ENCODE results near the gene CBY2. TPM values are rescaled to one million over a fixed set of nuclear protein-coding genes. Genes with fewer than 3 reads are reported as not detected.

The CBY2 gene
- total and polyA plus RNA-seq, 9 donors: not detected

DNA sequence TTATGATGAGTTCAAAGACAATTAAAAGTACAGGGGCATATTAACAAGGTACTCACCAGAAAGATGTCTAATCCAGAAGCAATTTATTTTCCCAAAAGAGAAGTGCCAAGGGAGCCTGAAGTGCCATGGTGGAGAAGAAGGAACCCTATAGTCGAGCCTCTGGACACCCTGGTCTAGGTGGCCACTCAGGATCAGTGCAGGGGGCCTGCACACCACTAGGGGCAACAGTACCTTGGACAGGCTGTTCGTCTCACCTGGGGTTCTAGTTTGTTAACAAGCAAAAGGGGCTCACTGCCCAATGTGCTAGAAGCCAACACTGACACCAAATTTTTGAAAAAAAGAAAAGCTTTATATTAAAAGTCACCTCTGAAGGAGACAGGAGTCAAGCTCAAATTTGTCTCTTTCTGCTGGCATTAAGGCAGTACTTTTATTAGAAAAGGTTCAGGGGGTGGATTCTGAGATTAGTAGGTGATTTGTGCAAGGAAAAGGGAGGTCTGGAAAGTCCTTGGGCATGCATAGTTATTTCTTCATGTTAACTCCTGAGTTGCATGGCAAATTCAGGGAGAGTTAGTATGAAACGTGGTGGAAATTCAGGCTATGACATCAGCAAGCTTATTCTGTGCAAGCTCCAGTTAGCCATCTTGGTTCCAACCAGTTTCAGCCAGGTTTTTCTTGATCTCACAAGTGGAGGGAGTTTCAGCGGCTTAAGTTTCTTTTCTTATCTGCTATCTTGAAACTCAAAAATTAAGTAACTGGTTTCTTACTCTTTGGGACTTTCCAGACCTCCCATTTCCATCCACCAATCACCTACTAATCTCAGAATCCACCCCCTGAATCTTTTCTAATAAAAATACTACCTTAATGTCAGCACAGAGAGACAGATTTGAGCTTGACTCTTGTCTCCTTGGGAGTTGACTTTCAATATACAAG lies 884 bp upstream of the CBY2 start:
- Histone ChIP-seq H3K27ac (ENCODE audit: low read length) (no peak overlapping the region), H3K27me3 (ENCODE audit: control insufficient read depth, insufficient read depth, low read length) (no peaks in the 10 kb centered on the region), H3K4me1 (ENCODE audit: control insufficient read depth, insufficient read depth, low read length) (no peaks in the 10 kb centered on the region), H3K9me3 (replicated peaks; ENCODE audit: control insufficient read depth, low read depth, low read length) (no peaks in the 10 kb centered on the region), H3K4me3 (ENCODE audit: low read length) (no peak overlapping the region), H3K36me3 (ENCODE audit: control insufficient read depth, insufficient read depth, low read length) (no peaks in the 10 kb centered on the region)
- WGBS (ENCODE audit: insufficient coverage): 83% methylated on average over 3 of the region's 4 CpGs
- DNase-seq: no peak

DNA sequence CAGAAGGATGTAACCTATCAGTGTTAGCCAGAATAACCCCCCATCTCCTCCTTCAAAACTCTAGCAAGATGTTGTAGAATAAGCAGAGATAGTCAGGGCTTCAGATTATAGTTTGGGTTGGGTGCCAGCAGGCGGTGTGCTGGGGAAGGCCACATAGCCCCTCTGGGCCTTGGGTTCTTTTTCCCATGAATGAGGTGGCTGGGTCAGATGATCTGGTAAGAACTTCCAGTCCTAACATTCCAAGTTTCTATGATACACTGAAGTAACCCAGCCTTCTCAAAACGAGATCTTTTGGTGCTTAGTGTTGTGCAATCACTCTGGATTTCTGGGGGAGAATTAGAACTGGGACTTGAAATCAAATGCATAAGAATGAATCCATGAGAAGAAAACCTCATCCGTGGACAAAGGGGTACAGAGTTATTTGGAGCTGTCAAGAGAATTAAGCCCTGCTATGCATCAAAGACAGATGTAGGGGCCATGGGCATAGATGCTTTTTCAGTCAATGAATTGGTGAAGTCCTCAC lies 810 bp downstream of the CBY2 start:
- no peak for DNase-seq
- H3K36me3 ChIP-seq (ENCODE audit: control insufficient read depth, insufficient read depth, low read length): no peaks in the 10 kb centered on the region
- no peaks in the 10 kb centered on the region for H3K4me1 ChIP-seq (ENCODE audit: control insufficient read depth, insufficient read depth, low read length)
- no peaks in the 10 kb centered on the region for H3K27me3 ChIP-seq (ENCODE audit: control insufficient read depth, insufficient read depth, low read length)
- H3K27ac ChIP-seq (ENCODE audit: low read length): no peak overlapping the region
- no peak overlapping the region for H3K4me3 ChIP-seq (ENCODE audit: low read length)
- no peaks in the 10 kb centered on the region for H3K9me3 ChIP-seq (replicated peaks; ENCODE audit: control insufficient read depth, low read depth, low read length)
- WGBS (ENCODE audit: insufficient coverage): 75% methylated on average over 1 of the region's 3 CpGs

DNA sequence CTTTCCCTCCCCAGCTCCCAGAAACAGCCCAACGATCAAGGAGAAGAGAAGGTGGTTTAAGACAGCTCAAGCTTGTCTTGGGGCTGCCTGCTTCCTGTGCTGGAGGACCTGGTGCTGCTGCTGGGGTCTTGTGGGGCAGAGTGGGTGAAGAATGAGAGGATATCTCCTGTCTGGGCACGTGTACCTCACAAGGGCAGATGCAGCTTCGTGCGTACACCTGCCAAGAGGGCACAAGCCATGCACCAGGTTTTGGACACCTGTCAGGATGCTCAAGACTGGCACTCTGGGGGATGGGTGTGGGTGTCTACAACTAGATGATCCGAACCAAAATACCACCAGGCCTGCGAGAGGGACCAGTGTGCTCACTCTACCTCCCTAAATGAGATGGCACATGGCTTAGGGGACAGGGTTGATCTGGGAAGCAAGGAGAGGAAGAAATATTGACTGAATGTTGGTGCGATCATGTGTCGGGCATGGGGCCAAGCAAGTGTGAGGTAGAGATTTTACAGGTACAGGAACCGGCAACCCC lies 2.2 kb downstream of the CBY2 start:
- Histone ChIP-seq H3K4me1 (ENCODE audit: control insufficient read depth, insufficient read depth, low read length) (no peaks in the 10 kb centered on the region), H3K4me3 (ENCODE audit: low read length) (no peak overlapping the region), H3K27me3 (ENCODE audit: control insufficient read depth, insufficient read depth, low read length) (no peaks in the 10 kb centered on the region), H3K36me3 (ENCODE audit: control insufficient read depth, insufficient read depth, low read length) (no peaks in the 10 kb centered on the region), H3K9me3 (replicated peaks; ENCODE audit: control insufficient read depth, low read depth, low read length) (no peaks in the 10 kb centered on the region), H3K27ac (ENCODE audit: low read length) (no peak overlapping the region)
- no peak for DNase-seq
- WGBS (ENCODE audit: insufficient coverage): 83% methylated on average over 7 of the region's 9 CpGs

DNA sequence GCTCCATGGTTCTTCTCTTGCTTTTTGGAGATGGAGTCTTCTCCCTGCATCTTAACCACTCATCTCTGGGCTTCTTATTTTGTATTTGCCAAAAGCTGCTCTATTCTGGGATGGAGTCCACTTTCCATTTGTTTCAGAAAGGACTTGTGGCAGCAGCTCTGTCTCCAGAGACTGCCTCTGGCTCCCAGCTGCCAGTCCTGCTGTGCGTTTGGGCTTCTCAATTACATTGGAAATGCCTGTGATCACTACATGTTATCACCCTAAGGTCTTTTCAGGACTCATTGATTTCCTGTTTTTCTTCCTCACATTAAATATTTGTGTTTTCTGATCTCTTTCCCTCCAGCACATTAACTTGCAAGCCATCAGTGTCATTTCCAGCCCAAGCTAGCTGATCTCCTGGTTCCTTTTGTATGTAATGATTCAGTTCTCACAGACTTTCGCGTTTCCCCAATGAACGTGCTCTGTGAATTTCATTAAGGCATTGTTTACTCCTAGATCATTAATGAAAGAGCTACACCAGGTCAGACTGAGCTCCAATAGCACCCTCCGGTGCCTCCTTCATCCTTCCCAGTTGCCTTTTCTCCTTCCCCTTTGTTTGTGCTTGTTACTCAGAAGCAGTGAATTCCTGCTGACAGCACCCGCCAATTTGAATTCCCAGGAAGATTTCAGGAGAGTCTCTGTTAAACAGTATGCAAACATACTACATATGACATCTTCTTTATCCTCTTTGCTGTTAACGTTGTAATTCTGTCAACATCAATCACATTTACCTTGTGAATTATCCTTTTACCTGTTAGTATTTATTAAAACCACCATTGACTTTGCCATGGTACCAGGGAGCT lies 3.0 kb downstream of the CBY2 start:
- no peaks in the 10 kb centered on the region for H3K4me1 ChIP-seq (ENCODE audit: control insufficient read depth, insufficient read depth, low read length)
- DNase-seq: peak; percentile 19
- no peak overlapping the region for H3K4me3 ChIP-seq (ENCODE audit: low read length)
- 43% methylated on average over 6 of the region's 7 CpGs for WGBS (ENCODE audit: insufficient coverage)
- no peaks in the 10 kb centered on the region for H3K36me3 ChIP-seq (ENCODE audit: control insufficient read depth, insufficient read depth, low read length)
- H3K27me3 ChIP-seq (ENCODE audit: control insufficient read depth, insufficient read depth, low read length): no peaks in the 10 kb centered on the region
- H3K27ac ChIP-seq (ENCODE audit: low read length): no peak overlapping the region
- H3K9me3 ChIP-seq (replicated peaks; ENCODE audit: control insufficient read depth, low read depth, low read length): no peaks in the 10 kb centered on the region

DNA sequence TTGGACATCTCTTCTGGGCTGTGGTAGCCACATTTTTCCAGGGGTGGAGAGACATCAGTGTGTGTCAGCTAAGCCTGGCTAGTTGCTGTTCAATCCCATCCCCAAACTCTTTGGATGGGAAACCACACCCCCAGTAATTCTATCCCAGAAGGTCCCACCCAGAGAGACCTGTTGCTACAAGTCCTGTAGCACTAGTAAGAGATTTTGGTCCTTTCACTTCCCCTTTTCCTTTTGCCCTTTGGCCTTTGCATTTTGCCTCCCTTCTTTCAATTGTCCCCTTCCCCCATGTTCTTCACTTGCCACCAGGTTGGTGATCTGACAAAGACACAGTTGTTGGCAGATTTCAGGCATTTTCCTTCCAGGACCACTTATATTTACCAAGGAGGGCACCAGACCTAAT lies 3.8 kb downstream of the CBY2 start:
- Histone ChIP-seq H3K27ac (ENCODE audit: low read length) (no peak overlapping the region), H3K4me1 (ENCODE audit: control insufficient read depth, insufficient read depth, low read length) (no peaks in the 10 kb centered on the region), H3K27me3 (ENCODE audit: control insufficient read depth, insufficient read depth, low read length) (no peaks in the 10 kb centered on the region), H3K4me3 (ENCODE audit: low read length) (no peak overlapping the region), H3K36me3 (ENCODE audit: control insufficient read depth, insufficient read depth, low read length) (no peaks in the 10 kb centered on the region), H3K9me3 (replicated peaks; ENCODE audit: control insufficient read depth, low read depth, low read length) (no peaks in the 10 kb centered on the region)
- DNase-seq: no peak

DNA sequence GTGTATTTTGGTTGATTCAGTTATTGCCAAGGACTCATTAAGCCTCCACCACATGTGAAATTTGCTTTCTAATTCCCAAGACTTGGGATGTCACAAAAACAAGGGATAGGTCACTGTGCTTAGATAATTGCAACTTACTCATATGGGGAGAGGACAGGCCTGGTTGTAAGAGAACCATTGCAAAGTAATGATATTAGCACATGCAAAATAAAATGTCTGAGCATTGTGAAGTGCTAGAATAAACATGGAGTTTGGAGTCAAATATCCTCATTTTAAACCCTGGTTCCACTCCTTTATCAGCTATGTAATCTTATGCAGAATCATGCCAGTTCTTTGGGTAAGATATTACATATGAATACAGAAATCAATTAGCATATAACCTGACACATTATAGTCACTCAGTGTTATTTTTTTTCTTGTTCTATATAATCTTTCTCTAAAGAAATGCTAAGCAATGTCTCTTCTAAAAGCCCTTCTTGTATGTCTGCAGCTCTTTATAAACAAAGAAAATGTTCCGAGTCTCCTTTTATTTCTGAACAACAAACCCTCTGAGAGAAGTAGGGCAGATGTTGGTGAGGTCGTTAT lies 5.5 kb downstream of the CBY2 start:
- WGBS (ENCODE audit: insufficient coverage): no CpG with 5 or more reads among the region's 2 CpGs
- Histone ChIP-seq H3K27ac (ENCODE audit: low read length) (no peak overlapping the region), H3K4me3 (ENCODE audit: low read length) (no peak overlapping the region), H3K9me3 (replicated peaks; ENCODE audit: control insufficient read depth, low read depth, low read length) (no peaks in the 10 kb centered on the region), H3K27me3 (ENCODE audit: control insufficient read depth, insufficient read depth, low read length) (no peaks in the 10 kb centered on the region), H3K36me3 (ENCODE audit: control insufficient read depth, insufficient read depth, low read length) (no peaks in the 10 kb centered on the region), H3K4me1 (ENCODE audit: control insufficient read depth, insufficient read depth, low read length) (no peaks in the 10 kb centered on the region)
- DNase-seq: no peak

DNA sequence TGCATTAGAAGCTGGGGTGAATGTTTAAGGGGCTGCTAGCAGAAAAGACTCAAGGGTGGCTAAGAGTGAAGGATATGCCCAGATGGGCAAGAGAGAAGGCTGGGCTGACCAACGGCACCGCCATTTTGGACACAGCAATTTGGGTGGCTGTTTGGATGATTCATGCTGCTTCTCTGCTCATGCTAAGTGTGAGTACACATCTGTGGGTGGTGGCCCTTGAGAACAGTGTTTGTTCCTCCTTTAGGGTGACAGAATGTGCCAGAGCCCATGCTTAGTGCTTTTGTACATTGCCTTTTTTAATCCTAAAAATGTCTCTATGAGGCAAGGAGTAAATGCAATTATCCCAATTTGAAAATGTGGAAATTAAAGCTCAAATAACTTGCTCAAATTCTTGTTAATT lies 9.8 kb downstream of the CBY2 start:
- no peak overlapping the region for H3K27ac ChIP-seq (ENCODE audit: low read length)
- no CpG with 5 or more reads among the region's 2 CpGs for WGBS (ENCODE audit: insufficient coverage)
- no peaks in the 10 kb centered on the region for H3K27me3 ChIP-seq (ENCODE audit: control insufficient read depth, insufficient read depth, low read length)
- no peaks in the 10 kb centered on the region for H3K36me3 ChIP-seq (ENCODE audit: control insufficient read depth, insufficient read depth, low read length)
- no peaks in the 10 kb centered on the region for H3K4me1 ChIP-seq (ENCODE audit: control insufficient read depth, insufficient read depth, low read length)
- DNase-seq: no peak
- no peak overlapping the region for H3K4me3 ChIP-seq (ENCODE audit: low read length)
- no peaks in the 10 kb centered on the region for H3K9me3 ChIP-seq (replicated peaks; ENCODE audit: control insufficient read depth, low read depth, low read length)

DNA sequence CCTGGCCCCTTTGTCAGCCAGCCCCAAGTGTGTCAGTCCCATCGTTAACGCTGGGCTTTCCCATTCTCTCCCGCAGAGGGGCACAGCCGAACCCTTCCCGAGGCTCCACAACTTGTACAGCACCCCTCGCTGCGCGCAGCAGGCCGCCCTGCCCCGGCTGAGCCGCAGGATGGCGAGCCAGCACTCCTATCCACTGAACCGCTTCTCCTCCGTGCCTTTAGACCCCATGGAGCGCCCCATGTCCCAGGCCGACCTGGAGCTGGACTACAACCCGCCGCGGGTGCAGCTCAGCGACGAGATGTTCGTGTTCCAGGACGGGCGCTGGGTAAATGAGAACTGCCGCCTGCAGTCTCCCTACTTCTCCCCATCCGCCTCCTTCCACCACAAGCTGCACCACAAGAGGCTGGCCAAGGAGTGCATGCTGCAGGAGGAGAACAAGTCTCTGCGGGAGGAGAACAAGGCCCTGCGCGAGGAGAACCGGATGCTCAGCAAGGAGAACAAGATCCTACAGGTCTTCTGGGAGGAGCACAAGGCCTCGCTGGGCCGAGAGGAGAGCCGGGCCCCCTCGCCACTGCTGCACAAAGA lies 11.1 kb downstream of the CBY2 start:
- no peaks in the 10 kb centered on the region for H3K4me1 ChIP-seq (ENCODE audit: control insufficient read depth, insufficient read depth, low read length)
- no peak overlapping the region for H3K27ac ChIP-seq (ENCODE audit: low read length)
- no peak overlapping the region for H3K4me3 ChIP-seq (ENCODE audit: low read length)
- H3K27me3 ChIP-seq (ENCODE audit: control insufficient read depth, insufficient read depth, low read length): no peaks in the 10 kb centered on the region
- H3K36me3 ChIP-seq (ENCODE audit: control insufficient read depth, insufficient read depth, low read length): no peaks in the 10 kb centered on the region
- no peak for DNase-seq
- WGBS (ENCODE audit: insufficient coverage): 94% methylated on average over 31 of the region's 34 CpGs
- no peaks in the 10 kb centered on the region for H3K9me3 ChIP-seq (replicated peaks; ENCODE audit: control insufficient read depth, low read depth, low read length)

DNA sequence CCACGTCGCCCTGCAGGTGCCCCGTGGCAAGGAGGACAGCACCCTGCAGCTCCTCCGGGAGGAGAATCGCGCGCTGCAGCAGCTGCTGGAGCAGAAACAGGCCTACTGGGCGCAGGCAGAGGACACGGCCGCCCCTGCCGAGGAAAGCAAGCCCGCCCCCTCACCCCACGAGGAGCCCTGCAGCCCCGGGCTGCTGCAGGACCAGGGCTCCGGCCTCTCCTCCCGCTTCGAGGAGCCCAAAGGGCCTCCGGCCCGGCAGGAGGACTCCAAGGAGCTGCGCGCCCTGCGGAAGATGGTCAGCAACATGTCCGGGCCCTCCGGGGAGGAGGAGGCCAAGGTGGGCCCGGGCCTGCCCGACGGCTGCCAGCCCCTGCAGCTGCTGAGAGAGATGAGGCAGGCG lies 11.6 kb downstream of the CBY2 start:
- Histone ChIP-seq H3K36me3 (ENCODE audit: control insufficient read depth, insufficient read depth, low read length) (no peaks in the 10 kb centered on the region), H3K27ac (ENCODE audit: low read length) (no peak overlapping the region), H3K27me3 (ENCODE audit: control insufficient read depth, insufficient read depth, low read length) (no peaks in the 10 kb centered on the region), H3K4me1 (ENCODE audit: control insufficient read depth, insufficient read depth, low read length) (no peaks in the 10 kb centered on the region), H3K4me3 (ENCODE audit: low read length) (no peak overlapping the region), H3K9me3 (replicated peaks; ENCODE audit: control insufficient read depth, low read depth, low read length) (no peaks in the 10 kb centered on the region)
- 96% methylated on average over 28 of the region's 28 CpGs for WGBS (ENCODE audit: insufficient coverage)
- no peak for DNase-seq
